ENCODE measurements around the gene FARP1.

FARP1 gene

DNA sequence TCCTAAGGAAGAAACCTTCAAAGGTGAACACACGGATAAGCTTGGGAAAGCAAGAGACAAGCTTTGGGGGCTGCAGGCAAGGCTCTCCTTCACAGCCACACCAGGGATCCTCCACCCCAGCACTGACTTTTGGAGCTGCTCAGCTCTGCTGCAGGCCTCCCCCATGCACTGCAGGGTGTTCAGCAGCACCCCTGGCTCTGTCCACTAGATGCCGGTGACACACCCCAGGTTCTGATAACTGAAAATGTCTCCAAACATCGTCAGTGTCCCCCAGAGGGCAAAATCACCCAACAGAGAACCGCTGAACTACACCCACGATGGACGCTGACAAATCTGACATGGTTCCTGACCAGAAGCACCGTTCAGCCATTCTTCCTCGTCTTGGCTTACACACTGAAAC lies 343.5 kb downstream of the FARP1 start:
- Histone ChIP-seq H3K27ac (ENCODE audit: extremely low read depth, low read depth, low read length) (no peak overlapping the region), H3K4me1 (ENCODE audit: control insufficient read depth, insufficient read depth, low read length) (peaks cover 15% of the 10 kb centered on the region), H3K4me3 (ENCODE audit: low read depth, low read length) (no peak overlapping the region), H3K36me3 (ENCODE audit: control insufficient read depth in 2 of 2, insufficient read depth in 1 of 2, low read length in 2 of 2) (no peaks in the 10 kb centered on the region), H3K9me3 (ENCODE audit: control insufficient read depth, insufficient read depth, low read depth, low read length) (no peaks in the 10 kb centered on the region)
- ChIA-PET POLR2A (no interaction called here), CTCF (interaction anchor here (0.5 to 0.7 kb wide), 2 partner anchors 94 to 168 kb away, joined by 3 read pairs; no protein-coding TSS in a partner anchor)
- TF ChIP-seq KLF16 (tag by site-specific recombination; IDR thresholded peaks at IDR 0.05) (no peak), ZNF560 (tag by site-specific recombination; IDR thresholded peaks at IDR 0.05; ENCODE audit: borderline replicate concordance) (no peak), WT1 (tag by site-specific recombination; IDR thresholded peaks at IDR 0.05) (no peak), ZNF654 (tag by site-specific recombination; IDR thresholded peaks at IDR 0.05; ENCODE audit: low read depth) (no peak), ZNF140 (tag by site-specific recombination; IDR thresholded peaks at IDR 0.05) (no peak), ZNF426 (tag by site-specific recombination; IDR thresholded peaks at IDR 0.05) (no peak), SP7 (tag by site-specific recombination; IDR thresholded peaks at IDR 0.05) (no peak), MYNN (tag by site-specific recombination; IDR thresholded peaks at IDR 0.05; ENCODE audit: borderline replicate concordance) (no peak), MZF1 (tag by site-specific recombination; IDR thresholded peaks at IDR 0.05; ENCODE audit: borderline replicate concordance) (no peak), ZNF175 (tag by site-specific recombination; IDR thresholded peaks at IDR 0.05) (no peak), ZNF18 (tag by site-specific recombination; IDR thresholded peaks at IDR 0.05) (no peak), ZNF37A (tag by site-specific recombination; IDR thresholded peaks at IDR 0.05) (no peak), ZNF138 (tag by site-specific recombination; IDR thresholded peaks at IDR 0.05; ENCODE audit: borderline replicate concordance) (no peak)
- TF ChIP-seq, protein P1, sequence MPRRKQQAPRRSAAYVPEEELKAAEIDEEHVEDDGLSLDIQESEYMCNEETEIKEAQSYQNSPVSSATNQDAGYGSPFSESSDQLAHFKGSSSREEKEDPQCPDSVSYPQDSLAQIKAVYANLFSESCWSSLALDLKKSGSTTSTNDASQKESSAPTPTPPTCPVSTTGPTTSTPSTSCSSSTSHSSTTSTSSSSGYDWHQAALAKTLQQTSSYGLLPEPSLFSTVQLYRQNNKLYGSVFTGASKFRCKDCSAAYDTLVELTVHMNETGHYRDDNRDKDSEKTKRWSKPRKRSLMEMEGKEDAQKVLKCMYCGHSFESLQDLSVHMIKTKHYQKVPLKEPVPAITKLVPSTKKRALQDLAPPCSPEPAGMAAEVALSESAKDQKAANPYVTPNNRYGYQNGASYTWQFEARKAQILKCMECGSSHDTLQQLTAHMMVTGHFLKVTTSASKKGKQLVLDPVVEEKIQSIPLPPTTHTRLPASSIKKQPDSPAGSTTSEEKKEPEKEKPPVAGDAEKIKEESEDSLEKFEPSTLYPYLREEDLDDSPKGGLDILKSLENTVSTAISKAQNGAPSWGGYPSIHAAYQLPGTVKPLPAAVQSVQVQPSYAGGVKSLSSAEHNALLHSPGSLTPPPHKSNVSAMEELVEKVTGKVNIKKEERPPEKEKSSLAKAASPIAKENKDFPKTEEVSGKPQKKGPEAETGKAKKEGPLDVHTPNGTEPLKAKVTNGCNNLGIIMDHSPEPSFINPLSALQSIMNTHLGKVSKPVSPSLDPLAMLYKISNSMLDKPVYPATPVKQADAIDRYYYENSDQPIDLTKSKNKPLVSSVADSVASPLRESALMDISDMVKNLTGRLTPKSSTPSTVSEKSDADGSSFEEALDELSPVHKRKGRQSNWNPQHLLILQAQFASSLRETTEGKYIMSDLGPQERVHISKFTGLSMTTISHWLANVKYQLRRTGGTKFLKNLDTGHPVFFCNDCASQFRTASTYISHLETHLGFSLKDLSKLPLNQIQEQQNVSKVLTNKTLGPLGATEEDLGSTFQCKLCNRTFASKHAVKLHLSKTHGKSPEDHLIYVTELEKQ (tag by site-specific recombination; IDR thresholded peaks at IDR 0.05; ENCODE audit: borderline replicate concordance) = no peak
- TF ChIP-seq, protein P2, sequence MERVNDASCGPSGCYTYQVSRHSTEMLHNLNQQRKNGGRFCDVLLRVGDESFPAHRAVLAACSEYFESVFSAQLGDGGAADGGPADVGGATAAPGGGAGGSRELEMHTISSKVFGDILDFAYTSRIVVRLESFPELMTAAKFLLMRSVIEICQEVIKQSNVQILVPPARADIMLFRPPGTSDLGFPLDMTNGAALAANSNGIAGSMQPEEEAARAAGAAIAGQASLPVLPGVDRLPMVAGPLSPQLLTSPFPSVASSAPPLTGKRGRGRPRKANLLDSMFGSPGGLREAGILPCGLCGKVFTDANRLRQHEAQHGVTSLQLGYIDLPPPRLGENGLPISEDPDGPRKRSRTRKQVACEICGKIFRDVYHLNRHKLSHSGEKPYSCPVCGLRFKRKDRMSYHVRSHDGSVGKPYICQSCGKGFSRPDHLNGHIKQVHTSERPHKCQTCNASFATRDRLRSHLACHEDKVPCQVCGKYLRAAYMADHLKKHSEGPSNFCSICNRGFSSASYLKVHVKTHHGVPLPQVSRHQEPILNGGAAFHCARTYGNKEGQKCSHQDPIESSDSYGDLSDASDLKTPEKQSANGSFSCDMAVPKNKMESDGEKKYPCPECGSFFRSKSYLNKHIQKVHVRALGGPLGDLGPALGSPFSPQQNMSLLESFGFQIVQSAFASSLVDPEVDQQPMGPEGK (tag by site-specific recombination; IDR thresholded peaks at IDR 0.05) = no peak

GRCh38 chr13:98487016-98487415 lies 344.1 kb downstream of the FARP1 start:
- no peak overlapping the region for H3K4me3 ChIP-seq (ENCODE audit: low read depth, low read length)
- peaks cover 13% of the 10 kb centered on the region for H3K4me1 ChIP-seq (ENCODE audit: control insufficient read depth, insufficient read depth, low read length)
- H3K36me3 ChIP-seq (ENCODE audit: control insufficient read depth in 2 of 2, insufficient read depth in 1 of 2, low read length in 2 of 2) = no peaks in the 10 kb centered on the region
- ChIA-PET POLR2A (no interaction called here), CTCF (interaction anchor here (0.7 kb wide), 1 partner anchor 167 kb away, joined by 3 read pairs; no protein-coding TSS in a partner anchor)
- no peak overlapping the region for H3K27ac ChIP-seq (ENCODE audit: extremely low read depth, low read depth, low read length)
- TF ChIP-seq ZNF311 (tag by site-specific recombination; IDR thresholded peaks at IDR 0.05; ENCODE audit: borderline replicate concordance) = no peak
- TF ChIP-seq SCRT2 (tag by site-specific recombination; IDR thresholded peaks at IDR 0.05) = 0 out of 2 replicates have a peak, but pooled peaks have one; percentile 31
- TF ChIP-seq, protein P3, sequence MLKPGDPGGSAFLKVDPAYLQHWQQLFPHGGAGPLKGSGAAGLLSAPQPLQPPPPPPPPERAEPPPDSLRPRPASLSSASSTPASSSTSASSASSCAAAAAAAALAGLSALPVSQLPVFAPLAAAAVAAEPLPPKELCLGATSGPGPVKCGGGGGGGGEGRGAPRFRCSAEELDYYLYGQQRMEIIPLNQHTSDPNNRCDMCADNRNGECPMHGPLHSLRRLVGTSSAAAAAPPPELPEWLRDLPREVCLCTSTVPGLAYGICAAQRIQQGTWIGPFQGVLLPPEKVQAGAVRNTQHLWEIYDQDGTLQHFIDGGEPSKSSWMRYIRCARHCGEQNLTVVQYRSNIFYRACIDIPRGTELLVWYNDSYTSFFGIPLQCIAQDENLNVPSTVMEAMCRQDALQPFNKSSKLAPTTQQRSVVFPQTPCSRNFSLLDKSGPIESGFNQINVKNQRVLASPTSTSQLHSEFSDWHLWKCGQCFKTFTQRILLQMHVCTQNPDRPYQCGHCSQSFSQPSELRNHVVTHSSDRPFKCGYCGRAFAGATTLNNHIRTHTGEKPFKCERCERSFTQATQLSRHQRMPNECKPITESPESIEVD (tag by site-specific recombination; IDR thresholded peaks at IDR 0.05) = 0 out of 2 replicates have a peak, but pooled peaks have one; percentile 16
- TF ChIP-seq PRDM10 (tag by site-specific recombination; IDR thresholded peaks at IDR 0.05) = no peak
- no peaks in the 10 kb centered on the region for H3K9me3 ChIP-seq (ENCODE audit: control insufficient read depth, insufficient read depth, low read depth, low read length)
